Raji (cell line): ENCODE results near the gene FHOD3.

Experiments
- POLR2A ChIP-seq: IDR thresholded peaks from 2 replicates; pipeline ENCODE4 v1.6.1; 2011; ENCODE audit warnings: low read depth, low read length, control low read depth; ENCODE audit not compliant: insufficient read depth

FHOD3 gene

DNA sequence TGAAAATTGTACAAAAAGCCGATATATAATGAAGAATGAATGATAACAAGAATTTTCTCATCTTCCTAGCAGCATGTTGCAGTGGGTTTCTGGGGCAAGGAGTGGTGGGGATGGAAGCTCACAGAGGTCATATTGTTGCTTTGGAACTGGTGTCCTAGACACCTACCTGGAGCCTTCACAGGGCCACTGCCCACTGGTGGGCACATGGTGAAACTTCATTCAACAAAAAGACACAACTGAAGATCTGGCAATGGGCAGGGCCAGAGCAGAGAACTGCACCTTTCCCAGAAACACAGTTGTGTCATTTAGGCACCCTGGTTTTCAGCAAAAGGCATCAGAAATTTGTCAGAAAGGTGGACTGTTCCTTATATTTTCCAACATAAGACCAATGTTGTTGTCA, 115.3 kb downstream of the FHOD3 start:
- TF ChIP-seq POLR2A, result no peak

DNA sequence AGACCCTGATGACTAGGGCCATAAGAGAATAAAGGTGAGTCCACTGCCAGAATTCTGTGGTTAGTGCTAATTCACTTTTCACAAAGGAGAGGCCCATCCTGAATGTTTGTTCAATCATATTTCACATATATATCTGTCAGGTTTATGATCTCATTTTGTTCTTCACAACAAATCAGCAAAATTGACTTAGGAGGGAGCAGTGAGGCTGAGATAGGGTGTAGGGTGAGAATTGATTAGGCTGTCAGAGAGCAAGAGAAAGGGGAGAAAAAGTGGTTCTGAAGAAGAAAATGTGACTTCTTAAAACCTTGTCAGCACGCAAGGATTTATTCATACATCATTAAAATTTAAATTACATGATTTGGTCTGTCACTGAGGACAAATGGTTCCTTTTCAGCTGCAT, 117.7 kb downstream of the FHOD3 start:
- no peak for TF ChIP-seq POLR2A

DNA sequence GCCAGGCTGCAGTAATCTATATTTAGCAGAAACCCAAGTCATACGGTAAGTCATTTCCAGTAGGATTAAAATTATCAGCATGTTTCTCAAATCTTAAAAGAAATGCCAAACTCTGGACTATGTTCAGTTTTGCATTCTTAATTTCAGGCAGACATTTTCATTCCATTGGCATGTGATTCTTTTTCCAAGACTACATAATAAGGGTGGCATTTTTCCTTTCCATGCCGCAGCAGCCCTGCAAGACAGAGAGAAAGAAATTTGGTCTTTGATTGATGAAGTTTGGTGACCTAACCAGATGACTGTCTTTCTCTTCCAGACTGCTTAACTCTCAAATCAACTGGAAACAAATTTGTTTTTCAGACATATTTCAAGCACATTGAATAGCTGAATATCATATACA, 118.1 kb downstream of the FHOD3 start:
- TF ChIP-seq POLR2A, result no peak

DNA sequence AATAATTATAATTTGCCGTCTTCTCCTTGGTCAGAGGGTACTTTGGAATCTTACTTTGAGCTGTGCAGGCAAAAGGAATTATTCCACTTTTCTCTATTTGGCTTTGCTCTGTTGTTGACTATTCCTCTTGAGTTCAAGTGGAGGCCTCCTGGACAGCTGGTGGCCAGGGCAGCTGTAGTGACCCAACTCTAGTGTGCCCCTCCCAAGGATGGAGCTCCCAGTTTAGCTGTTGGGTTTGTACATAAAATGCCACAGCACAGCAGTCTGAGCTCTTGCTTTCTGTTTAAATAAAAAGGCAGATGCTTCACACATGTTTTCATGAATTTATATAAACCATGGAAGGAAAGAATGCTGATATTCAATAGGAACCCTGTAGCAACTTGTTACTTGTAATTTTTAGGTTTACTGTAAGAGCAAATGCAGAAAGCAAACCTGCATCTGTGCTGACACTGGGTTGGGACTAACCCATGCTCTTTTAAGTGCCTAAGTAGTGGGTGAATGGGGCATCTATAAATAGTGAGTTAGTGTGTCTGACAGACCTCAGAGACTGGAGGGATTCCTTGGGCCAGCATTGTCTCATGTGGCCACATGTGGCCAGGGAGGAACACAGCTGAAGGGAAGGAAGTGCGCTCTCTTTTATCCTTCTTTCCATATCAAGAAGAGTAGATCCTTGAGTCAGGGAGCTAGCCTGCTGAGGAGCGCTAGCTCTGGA, 121.8 kb downstream of the FHOD3 start:
- TF ChIP-seq POLR2A, result no peak

DNA sequence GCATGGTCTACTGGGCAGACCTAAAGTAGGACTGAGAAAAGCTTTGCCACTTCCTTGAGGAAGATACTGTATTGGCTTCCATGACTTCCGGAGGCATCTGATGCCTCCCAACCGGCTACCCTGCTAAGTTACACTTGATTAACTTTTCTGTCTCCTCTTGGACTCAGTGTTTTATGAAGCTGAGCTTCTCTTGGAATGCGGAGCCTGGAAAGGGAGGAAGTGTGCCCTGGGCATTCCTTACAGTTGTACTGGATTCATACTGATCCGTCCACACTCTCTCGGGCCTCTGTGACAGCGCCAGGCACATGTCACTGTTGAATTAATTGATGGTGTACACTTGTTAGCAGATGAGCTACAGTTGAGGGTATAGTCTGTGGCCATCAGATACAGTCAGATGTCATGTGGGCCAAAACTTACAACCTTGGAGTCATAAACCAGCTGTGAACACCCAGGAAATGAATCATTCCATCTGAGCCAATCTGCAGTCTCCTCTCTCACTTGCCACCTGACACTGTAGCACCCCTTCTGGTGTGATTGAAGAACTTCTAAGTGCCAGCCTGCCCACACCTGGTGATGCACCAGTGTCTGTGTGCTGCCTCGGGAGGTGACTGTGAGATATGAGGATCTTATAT, 122.5 kb downstream of the FHOD3 start:
- no peak for TF ChIP-seq POLR2A

DNA sequence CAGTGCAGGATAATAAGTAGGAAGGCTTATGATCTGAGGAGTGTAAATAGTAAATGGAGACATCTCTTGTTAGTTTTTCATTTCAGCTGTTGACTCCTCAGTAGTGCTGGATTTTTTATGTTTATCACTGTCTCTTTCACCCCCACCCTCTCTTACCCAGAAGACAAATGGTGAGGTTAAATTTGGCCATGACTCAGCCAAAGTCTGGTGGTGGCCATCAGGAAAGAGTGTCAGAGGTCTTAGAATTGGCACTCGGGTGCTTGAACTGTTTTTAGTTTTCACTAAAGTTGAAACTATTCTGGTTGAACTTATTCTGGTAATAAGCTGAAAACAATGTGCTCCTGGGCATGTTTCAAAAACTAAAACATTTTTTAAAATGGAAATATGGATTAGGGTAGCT, 123.3 kb downstream of the FHOD3 start:
- no peak for TF ChIP-seq POLR2A

DNA sequence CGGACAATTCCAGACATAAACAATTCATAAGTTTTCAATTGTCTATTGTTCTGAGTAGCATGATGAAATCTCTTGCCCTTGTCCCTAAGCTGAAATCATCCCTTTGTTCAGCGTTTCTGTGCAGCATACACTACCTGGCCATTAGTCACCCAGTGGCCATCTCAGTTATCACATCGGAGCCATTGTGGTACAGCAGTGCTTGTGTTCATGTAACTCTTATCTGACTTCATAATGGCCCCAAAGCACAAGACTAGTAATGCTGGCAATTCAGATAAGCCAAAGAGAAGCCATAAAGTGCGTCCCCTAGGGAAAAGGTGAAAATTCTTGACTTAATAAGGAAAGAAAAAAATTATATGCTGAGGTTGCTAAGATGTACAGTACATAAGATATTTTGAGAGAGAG, 127.2 kb downstream of the FHOD3 start:
- no peak for TF ChIP-seq POLR2A

DNA sequence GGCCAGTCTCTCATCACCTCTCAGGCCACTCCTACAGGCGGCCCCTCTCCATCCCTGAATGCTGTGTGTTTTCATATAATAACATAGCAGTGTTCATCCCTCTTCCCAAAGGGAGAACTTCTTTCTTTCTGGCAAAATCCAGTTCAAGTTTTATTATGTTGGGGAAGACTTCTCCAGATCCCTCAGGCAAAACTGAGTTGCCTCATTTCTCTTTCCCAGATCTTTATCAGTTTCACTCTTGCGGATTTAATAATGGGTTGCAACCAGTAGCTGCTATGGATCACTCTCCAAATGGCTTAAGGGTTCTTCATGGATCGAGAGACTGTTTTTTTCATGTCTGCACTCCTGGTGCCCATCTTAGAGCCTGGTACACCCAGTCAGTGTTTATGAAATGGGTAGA, 129.9 kb downstream of the FHOD3 start:
- TF ChIP-seq POLR2A, result no peak

DNA sequence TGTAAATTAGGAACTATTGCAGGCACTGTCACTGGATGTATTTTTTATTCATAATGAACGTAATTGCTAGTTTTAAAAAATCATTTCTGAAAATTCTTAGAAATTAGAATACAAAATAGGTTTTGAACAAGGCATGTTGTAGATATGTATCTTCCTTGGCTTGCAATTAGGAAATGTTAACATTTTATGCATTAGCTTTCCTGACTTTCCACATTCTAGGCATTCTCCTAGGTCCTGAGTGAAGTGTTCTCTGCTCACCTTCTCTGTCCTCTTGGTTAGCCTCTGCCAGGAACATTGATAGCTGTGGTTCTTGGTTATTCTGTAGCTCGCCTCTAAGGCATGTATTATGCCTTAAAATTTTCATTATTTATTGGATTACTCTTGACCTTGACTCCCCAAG, 130.3 kb downstream of the FHOD3 start:
- TF ChIP-seq POLR2A, result no peak

DNA sequence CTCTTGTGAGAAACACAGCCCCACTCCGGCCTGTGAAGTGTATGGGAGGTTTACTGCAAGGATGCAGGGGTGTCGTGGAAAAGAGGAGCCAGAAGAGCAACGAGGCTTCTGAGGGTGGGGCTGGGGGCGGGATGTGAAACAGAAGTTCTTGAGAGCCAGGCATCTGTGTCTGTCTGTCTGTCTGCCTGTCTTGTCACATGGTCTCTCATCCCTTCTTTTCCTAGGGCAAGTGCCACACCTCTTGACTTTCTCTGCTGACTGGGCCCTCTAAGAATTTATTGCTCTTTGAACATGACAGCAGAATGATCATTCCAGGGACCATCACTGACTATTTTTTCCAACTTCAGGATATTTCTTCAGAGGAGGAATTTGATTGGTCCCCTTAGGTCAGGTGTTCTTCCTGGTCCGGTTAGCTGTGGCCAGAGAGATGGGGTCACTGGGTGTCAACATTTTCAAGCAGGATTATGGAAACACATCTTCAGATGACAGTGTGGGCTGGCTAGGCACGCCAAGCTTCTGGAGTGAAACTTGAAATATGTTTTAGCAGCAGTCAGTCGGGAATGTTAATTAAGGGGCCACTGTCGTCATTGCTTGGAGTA, 131.0 kb downstream of the FHOD3 start:
- TF ChIP-seq POLR2A, result no peak

DNA sequence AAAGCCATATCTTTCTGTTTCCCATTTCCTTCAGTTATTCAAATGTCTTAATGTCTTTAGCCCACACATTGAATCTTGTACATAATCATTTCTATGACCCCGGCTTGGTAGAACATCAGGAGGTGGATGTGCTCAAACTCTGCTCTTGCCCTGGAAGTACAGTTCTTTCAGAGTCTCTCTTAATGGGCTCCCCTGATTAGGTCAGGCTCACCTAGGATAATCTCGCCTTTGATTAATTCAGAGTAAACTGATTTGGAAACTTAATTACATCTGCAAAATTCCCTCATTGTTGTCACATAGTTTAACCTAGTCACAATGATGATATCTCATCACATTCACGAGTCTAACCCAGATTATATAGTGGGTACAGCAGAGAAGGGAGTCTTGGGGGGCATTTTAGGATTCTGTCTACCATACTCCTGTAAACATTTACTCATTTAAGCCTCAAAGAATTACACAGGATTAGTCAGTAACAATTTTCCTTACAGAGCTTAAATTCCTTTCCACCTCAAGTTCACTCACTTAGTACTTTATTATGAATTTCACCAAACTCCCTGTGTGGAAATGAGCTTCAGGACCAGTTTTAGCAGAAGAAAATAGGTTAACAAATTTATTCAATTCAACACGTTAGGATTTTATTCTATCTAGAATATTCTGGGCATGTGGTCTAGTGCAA, 135.5 kb downstream of the FHOD3 start:
- TF ChIP-seq POLR2A, result no peak

DNA sequence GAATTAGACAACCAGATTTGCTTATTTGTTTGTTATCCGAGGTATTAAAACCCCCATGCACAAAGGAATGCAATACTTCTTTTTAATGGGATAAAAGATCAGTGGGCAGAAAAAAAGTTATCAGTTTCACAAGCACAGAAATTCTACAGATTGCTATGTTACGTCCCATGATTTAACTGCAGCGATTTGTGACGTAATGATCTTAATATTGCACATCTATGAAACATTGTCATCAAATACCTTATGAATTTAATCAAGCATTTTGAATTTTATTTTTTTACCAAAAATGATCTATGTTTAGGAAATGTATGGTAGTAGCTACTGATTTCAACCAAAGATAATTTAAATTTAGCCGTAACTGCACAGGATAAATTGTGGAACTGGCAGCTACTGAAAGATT, 138.9 kb downstream of the FHOD3 start:
- no peak for TF ChIP-seq POLR2A

DNA sequence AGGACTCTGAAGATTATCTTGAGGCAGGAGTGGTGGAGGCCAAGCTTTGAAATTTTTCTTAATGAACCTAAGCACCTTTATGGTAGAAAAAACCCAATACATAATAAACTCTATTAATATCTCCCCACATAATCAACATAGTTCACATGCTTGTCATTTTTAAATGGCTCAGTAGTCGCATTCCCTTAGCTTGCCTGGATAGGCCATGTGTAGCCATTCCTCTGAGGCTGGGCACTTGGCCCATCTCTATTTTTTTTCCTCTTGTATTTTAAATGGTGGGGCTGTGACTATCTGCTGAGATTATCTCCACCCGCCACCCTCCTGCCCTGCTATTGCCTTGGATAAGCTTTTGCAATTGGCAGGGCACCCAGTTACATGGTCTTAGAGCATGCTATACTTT, 143.1 kb downstream of the FHOD3 start:
- TF ChIP-seq POLR2A, result no peak

DNA sequence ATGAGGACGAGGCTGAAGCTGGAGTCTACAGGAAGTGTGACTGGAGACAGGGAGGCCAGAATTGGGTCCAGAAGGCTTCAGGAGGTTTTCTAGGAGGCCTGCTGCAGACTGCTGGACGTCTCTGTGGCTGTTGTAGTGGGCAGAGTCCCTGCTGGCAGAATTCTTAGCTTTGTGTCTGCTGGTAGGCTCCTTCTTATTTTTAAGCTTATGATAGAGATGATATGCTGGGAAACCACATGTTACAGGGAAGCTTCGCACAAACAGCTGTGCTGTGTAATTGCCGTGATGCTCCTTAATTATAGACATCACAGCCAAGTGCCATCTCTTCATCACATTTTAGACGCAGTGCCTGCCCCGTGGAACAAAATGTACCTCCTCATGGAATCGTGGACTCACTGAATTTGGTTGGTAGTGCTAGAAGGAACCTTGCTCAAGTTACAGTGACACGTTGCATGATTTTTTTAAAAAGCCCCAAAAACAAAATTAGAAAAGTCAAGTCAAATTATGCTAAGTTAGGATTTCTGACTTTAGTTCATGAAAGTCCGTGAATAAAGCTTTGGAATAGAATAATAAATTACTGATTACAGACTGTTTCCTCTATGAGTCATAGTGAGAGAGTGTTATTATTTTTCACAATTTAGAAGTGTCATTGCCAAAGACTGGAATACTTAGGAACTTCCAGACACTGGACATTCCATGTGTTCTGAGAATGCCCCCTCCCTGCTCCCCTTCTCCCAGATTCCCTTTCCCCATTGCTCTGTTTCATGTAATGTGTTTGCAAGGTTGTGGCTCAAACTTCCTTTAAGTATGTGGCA, 144.1 kb downstream of the FHOD3 start:
- TF ChIP-seq POLR2A, result no peak

DNA sequence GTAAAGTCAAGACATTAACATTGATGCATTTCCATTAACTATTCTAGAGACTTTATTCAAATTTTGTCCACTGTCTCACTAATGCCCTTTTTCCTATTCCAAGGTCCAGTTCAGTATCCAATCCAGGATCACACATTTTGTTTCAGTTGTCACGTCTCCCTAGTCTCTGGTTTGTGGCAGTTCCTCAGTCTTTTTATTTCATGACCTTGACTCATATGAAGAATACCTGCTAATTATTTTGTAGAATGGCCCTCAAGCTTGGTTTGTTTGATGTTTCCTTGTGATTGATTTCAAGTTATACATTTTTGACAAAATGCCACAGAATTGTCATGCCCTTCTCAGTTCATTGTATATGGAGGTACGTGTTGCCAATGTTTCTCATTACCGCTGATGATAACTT, 145.2 kb downstream of the FHOD3 start:
- TF ChIP-seq POLR2A, result no peak
